Measurements from ENCODE around the gene THADA. TPM values are rescaled to one million over a fixed set of nuclear protein-coding genes. Genes with fewer than 3 reads are reported as not detected.
"Not testable (repeated sequence)": the region's sequence is repeated elsewhere in the genome, so short reads cannot be mapped to it uniquely, and the experiment has no call there.

Gene THADA
- total and polyA plus RNA-seq, 7 experiments from 2014 or later: 11.7 to 43.0 (median 39.6) TPM

GRCh38 chr2:43605079-43605655 is 9.3 kb upstream of the THADA start:
- POLR2A ChIA-PET: interaction anchor here (0.6 to 0.8 kb wide), 4 partner anchors 9 to 428 kb away, joined by 3 to 4 read pairs (median 3); partner anchors contain the start of gene THADA
- intact Hi-C loops (cut with micrococcal nuclease): no loop called here
- DNase-seq (peak in 6 of 9 donors; percentile 7 to 32 (median 13)), ATAC-seq (peak; percentile 75)
- Histone ChIP-seq H3K4me3 (ENCODE audit: low read length) (no peak overlapping the region), H3K27me3 (ENCODE audit: control insufficient read depth in 2 of 2, insufficient read depth in 2 of 2, low read length in 2 of 2) (no peaks in the 10 kb centered on the region), H3K27ac (ENCODE audit: low read depth, low read length) (no peak overlapping the region), H3K36me3 (ENCODE audit: control insufficient read depth in 2 of 3, insufficient read depth in 3 of 3, low read length in 3 of 3) (no peaks in the 10 kb centered on the region), H3K9me3 (ENCODE audit: control insufficient read depth in 2 of 3, low read length in 3 of 3) (no peaks in the 10 kb centered on the region), H3K4me1 (ENCODE audit: control insufficient read depth in 2 of 2, insufficient read depth in 2 of 2, low read length in 2 of 2) (no peaks in the 10 kb centered on the region)
- Mint-ChIP-seq H3K4me3 (peak overlapping the region in 1 of 10 donors; percentile 34), H3K36me3 (no peaks in the 10 kb centered on the region), H3K27me3 (no peaks in the 10 kb centered on the region), H3K9me3 (no peaks in the 10 kb centered on the region), H3K4me1 (peaks cover 4 to 11% (median 6%) of the 10 kb centered on the region in 7 donors), H3K27ac (peak overlapping the region in 2 of 9 donors; percentile 11 to 92)
- CTCF ChIA-PET: interaction anchor here (0.6 to 2.1 kb wide), 5 partner anchors 9 to 1133 kb away, joined by 3 to 5 read pairs (median 3); partner anchors contain the start of gene THADA

- no peak for DNase-seq
- Histone ChIP-seq H3K4me3 (ENCODE audit: low read length) (no peak overlapping the region), H3K4me1 (ENCODE audit: control insufficient read depth in 2 of 2, insufficient read depth in 2 of 2, low read length in 2 of 2) (no peaks in the 10 kb centered on the region), H3K27ac (ENCODE audit: low read depth, low read length) (no peak overlapping the region), H3K27me3 (ENCODE audit: control insufficient read depth in 2 of 2, insufficient read depth in 2 of 2, low read length in 2 of 2) (no peaks in the 10 kb centered on the region), H3K36me3 (ENCODE audit: control insufficient read depth in 2 of 3, insufficient read depth in 3 of 3, low read length in 3 of 3) (no peaks in the 10 kb centered on the region), H3K9me3 (ENCODE audit: control insufficient read depth in 2 of 3, low read length in 3 of 3) (no peaks in the 10 kb centered on the region)
- no peak for ATAC-seq
- CTCF ChIA-PET: interaction anchor here (0.6 to 2.1 kb wide), 4 partner anchors 9 to 989 kb away, joined by 3 to 6 read pairs (median 4); partner anchors contain the start of gene THADA
- POLR2A ChIA-PET: interaction anchor here (0.6 kb wide), 2 partner anchors 9 to 427 kb away, joined by 3 to 5 read pairs; partner anchors contain the start of gene THADA
- intact Hi-C loops (cut with micrococcal nuclease): no loop called here
- Mint-ChIP-seq H3K27ac (peak overlapping the region in 2 of 9 donors; percentile 11 to 92), H3K4me1 (peaks cover 4 to 11% (median 6%) of the 10 kb centered on the region in 7 donors), H3K9me3 (no peaks in the 10 kb centered on the region), H3K36me3 (no peaks in the 10 kb centered on the region), H3K27me3 (no peaks in the 10 kb centered on the region), H3K4me3 (peak overlapping the region in 1 of 10 donors; percentile 34)
These were observed 8.8 kb upstream of the THADA start for GRCh38 chr2:43604674-43605073.

GRCh38 chr2:43600596-43600995 is 4.8 kb upstream of the THADA start:
- DNase-seq; H3K27me3 ChIP-seq (ENCODE audit: control insufficient read depth in 2 of 2, insufficient read depth in 2 of 2, low read length in 2 of 2); H3K4me3 Mint-ChIP-seq; CTCF ChIA-PET; H3K27ac ChIP-seq (ENCODE audit: low read depth, low read length); H3K4me1 ChIP-seq (ENCODE audit: control insufficient read depth in 2 of 2, insufficient read depth in 2 of 2, low read length in 2 of 2); H3K9me3 Mint-ChIP-seq; ATAC-seq; intact Hi-C loops (cut with micrococcal nuclease); POLR2A ChIA-PET; H3K9me3 ChIP-seq (ENCODE audit: control insufficient read depth in 2 of 3, low read length in 3 of 3); H3K36me3 ChIP-seq (ENCODE audit: control insufficient read depth in 2 of 3, insufficient read depth in 3 of 3, low read length in 3 of 3); H3K27ac Mint-ChIP-seq; H3K4me3 ChIP-seq (ENCODE audit: low read length); H3K27me3 Mint-ChIP-seq; H3K36me3 Mint-ChIP-seq: not testable (repeated sequence)
- peaks cover 6 to 30% (median 14%) of the 10 kb centered on the region in 7 donors for H3K4me1 Mint-ChIP-seq

- POLR2A ChIA-PET: interaction anchor here (1.0 to 1.4 kb wide), 2 partner anchors 39 to 43 kb away, joined by 4 read pairs; no protein-coding TSS in a partner anchor
- ATAC-seq (no peak), DNase-seq (no peak)
- H3K36me3 ChIP-seq (ENCODE audit: control insufficient read depth in 2 of 3, insufficient read depth in 3 of 3, low read length in 3 of 3): peaks cover 0 to 13% (median 0%) of the 10 kb centered on the region in 3 experiments
- H3K9me3 ChIP-seq (ENCODE audit: control insufficient read depth in 2 of 3, low read length in 3 of 3): no peaks in the 10 kb centered on the region
- no peaks in the 10 kb centered on the region for H3K9me3 Mint-ChIP-seq
- H3K27ac ChIP-seq (ENCODE audit: low read depth, low read length): peak overlapping the region; percentile 87
- H3K4me1 Mint-ChIP-seq: peaks cover 23 to 48% (median 38%) of the 10 kb centered on the region in 7 donors
- H3K27ac Mint-ChIP-seq: peak overlapping the region; percentile 90 to 98 (median 97)
- H3K4me3 Mint-ChIP-seq: peak overlapping the region; percentile 82 to 96 (median 94)
- peaks cover 9 to 13% of the 10 kb centered on the region in 2 donors for H3K4me1 ChIP-seq (ENCODE audit: control insufficient read depth in 2 of 2, insufficient read depth in 2 of 2, low read length in 2 of 2)
- H3K36me3 Mint-ChIP-seq: peaks cover 0 to 4% (median 0%) of the 10 kb centered on the region in 5 donors
- CTCF ChIA-PET: no interaction called here
- H3K27me3 Mint-ChIP-seq: peaks cover 0 to 6% (median 3%) of the 10 kb centered on the region in 5 donors
- H3K27me3 ChIP-seq (ENCODE audit: control insufficient read depth in 2 of 2, insufficient read depth in 2 of 2, low read length in 2 of 2): no peaks in the 10 kb centered on the region
- intact Hi-C loops (cut with micrococcal nuclease): loop anchor here (1.0 to 10.0 kb wide), 7 partner anchors 180 to 768 kb away; partner anchors contain the start of genes DYNC2LI1 (in 1 of the 2), LRPPRC (in 1 of the 2) and PPM1B (in 1 of the 2)
- H3K4me3 ChIP-seq (ENCODE audit: low read length): peak overlapping the region; percentile 79
These were observed 963 bp downstream of the THADA start for GRCh38 chr2:43594875-43595274.

GRCh38 chr2:43593254-43593653 is 2.6 kb downstream of the THADA start:
- POLR2A ChIA-PET: interaction anchor here (0.6 to 0.7 kb wide), 3 partner anchors 16 to 1752 kb away, joined by 3 to 4 read pairs (median 3); no protein-coding TSS in a partner anchor
- Histone ChIP-seq H3K27ac (ENCODE audit: low read depth, low read length) (no peak overlapping the region), H3K4me3 (ENCODE audit: low read length) (no peak overlapping the region), H3K36me3 (ENCODE audit: control insufficient read depth in 2 of 3, insufficient read depth in 3 of 3, low read length in 3 of 3) (peaks cover 0 to 20% (median 0%) of the 10 kb centered on the region in 3 experiments), H3K4me1 (ENCODE audit: control insufficient read depth in 2 of 2, insufficient read depth in 2 of 2, low read length in 2 of 2) (peaks cover 9 to 13% of the 10 kb centered on the region in 2 donors), H3K9me3 (ENCODE audit: control insufficient read depth in 2 of 3, low read length in 3 of 3) (no peaks in the 10 kb centered on the region), H3K27me3 (ENCODE audit: control insufficient read depth in 2 of 2, insufficient read depth in 2 of 2, low read length in 2 of 2) (no peaks in the 10 kb centered on the region)
- Mint-ChIP-seq H3K27ac (peak overlapping the region in 6 of 9 donors; percentile 14 to 71 (median 38)), H3K27me3 (peaks cover 0 to 4% (median 0%) of the 10 kb centered on the region in 5 donors), H3K4me3 (peak overlapping the region in 5 of 10 donors; percentile 3 to 49 (median 30)), H3K4me1 (peaks cover 23 to 48% (median 38%) of the 10 kb centered on the region in 7 donors), H3K36me3 (peaks cover 0 to 5% (median 3%) of the 10 kb centered on the region in 5 donors), H3K9me3 (no peaks in the 10 kb centered on the region)
- intact Hi-C loops (cut with micrococcal nuclease): loop anchor here in 1 of 2 donors (10.0 kb wide), 2 partner anchors 182 to 458 kb away; partner anchors contain the start of gene DYNC2LI1
- DNase-seq: no peak
- CTCF ChIA-PET: interaction anchor here (0.6 to 1.1 kb wide), 2 partner anchors 173 to 190 kb away, joined by 3 to 5 read pairs; no protein-coding TSS in a partner anchor
- ATAC-seq: no peak

GRCh38 chr2:43592443-43592842 is 3.4 kb downstream of the THADA start:
- intact Hi-C loops (cut with micrococcal nuclease): loop anchor here in 1 of 2 donors (10.0 kb wide), 2 partner anchors 182 to 458 kb away; partner anchors contain the start of gene DYNC2LI1
- H3K27me3 Mint-ChIP-seq: no peaks in the 10 kb centered on the region
- H3K36me3 Mint-ChIP-seq: peaks cover 0 to 8% (median 7%) of the 10 kb centered on the region in 5 donors
- no peak overlapping the region for H3K4me3 Mint-ChIP-seq
- POLR2A ChIA-PET: no interaction called here
- no peak overlapping the region for H3K27ac ChIP-seq (ENCODE audit: low read depth, low read length)
- DNase-seq (no peak), ATAC-seq (no peak)
- H3K27me3 ChIP-seq (ENCODE audit: control insufficient read depth in 2 of 2, insufficient read depth in 2 of 2, low read length in 2 of 2): no peaks in the 10 kb centered on the region
- no peaks in the 10 kb centered on the region for H3K9me3 ChIP-seq (ENCODE audit: control insufficient read depth in 2 of 3, low read length in 3 of 3)
- peaks cover 23 to 45% (median 38%) of the 10 kb centered on the region in 7 donors for H3K4me1 Mint-ChIP-seq
- H3K36me3 ChIP-seq (ENCODE audit: control insufficient read depth in 2 of 3, insufficient read depth in 3 of 3, low read length in 3 of 3): peaks cover 0 to 20% (median 0%) of the 10 kb centered on the region in 3 experiments
- H3K4me1 ChIP-seq (ENCODE audit: control insufficient read depth in 2 of 2, insufficient read depth in 2 of 2, low read length in 2 of 2): peaks cover 9 to 13% of the 10 kb centered on the region in 2 donors
- no peaks in the 10 kb centered on the region for H3K9me3 Mint-ChIP-seq
- H3K27ac Mint-ChIP-seq: peak overlapping the region in 1 of 9 donors; percentile 26
- H3K4me3 ChIP-seq (ENCODE audit: low read length): no peak overlapping the region
- CTCF ChIA-PET: interaction anchor here (1.1 kb wide), 1 partner anchor 174 kb away, joined by 5 read pairs; no protein-coding TSS in a partner anchor
